ENCODE data around the gene AGAP1.

AGAP1 gene

GRCh38 chr2:235833971-235834620, 340.3 kb downstream of the AGAP1 start:
- no peak for DNase-seq

GRCh38 chr2:235834781-235835180, 340.9 kb downstream of the AGAP1 start:
- DNase-seq: no peak

- DNase-seq: no peak
Measured at GRCh38 chr2:235835810-235836209, 342.0 kb downstream of the AGAP1 start.

- no peak for DNase-seq
Measured at GRCh38 chr2:235836491-235836911, 342.7 kb downstream of the AGAP1 start.

- no peak for DNase-seq
Measured at GRCh38 chr2:235839226-235839625, 345.4 kb downstream of the AGAP1 start.

- DNase-seq: no peak
Measured at GRCh38 chr2:235839974-235840373, 346.1 kb downstream of the AGAP1 start.

GRCh38 chr2:235841863-235842262, 348.0 kb downstream of the AGAP1 start:
- no peak for DNase-seq

- no peak for DNase-seq
Measured at GRCh38 chr2:235842941-235843340, 349.1 kb downstream of the AGAP1 start.

- DNase-seq: no peak
Measured at GRCh38 chr2:235843591-235844395, 349.9 kb downstream of the AGAP1 start.

- DNase-seq: no peak
Measured at GRCh38 chr2:235844561-235844960, 350.7 kb downstream of the AGAP1 start.

GRCh38 chr2:235845245-235845644, 351.4 kb downstream of the AGAP1 start:
- no peak for DNase-seq

- DNase-seq: no peak
Measured at GRCh38 chr2:235847576-235847975, 353.7 kb downstream of the AGAP1 start.

GRCh38 chr2:235848055-235848454, 354.2 kb downstream of the AGAP1 start:
- no peak for DNase-seq

- no peak for DNase-seq
Measured at GRCh38 chr2:235848946-235849345, 355.1 kb downstream of the AGAP1 start.

- DNase-seq: no peak
Measured at GRCh38 chr2:235849489-235849888, 355.6 kb downstream of the AGAP1 start.

GRCh38 chr2:235850289-235850688, 356.4 kb downstream of the AGAP1 start:
- no peak for DNase-seq

GRCh38 chr2:235850771-235851551, 357.1 kb downstream of the AGAP1 start:
- DNase-seq: no peak

GRCh38 chr2:235851828-235852525, 358.1 kb downstream of the AGAP1 start:
- DNase-seq: no peak

GRCh38 chr2:235852526-235852920, 358.7 kb downstream of the AGAP1 start:
- DNase-seq: no peak

- DNase-seq: no peak
Measured at GRCh38 chr2:235854276-235854675, 360.4 kb downstream of the AGAP1 start.

GRCh38 chr2:235855011-235855410, 361.2 kb downstream of the AGAP1 start:
- no peak for DNase-seq

- no peak for DNase-seq
Measured at GRCh38 chr2:235856151-235856854, 362.5 kb downstream of the AGAP1 start.

All from CD4-positive, alpha-beta T cell treated with Interleukin-6 for 4 hours (primary cell).